Coronary artery (tissue), 2 donors: Measurements from ENCODE around the gene DUSP11.
"Not testable (repeated sequence)": the region's sequence is repeated elsewhere in the genome, so short reads cannot be mapped to it uniquely, and the experiment has no call there.

Experiments used
- DNase-seq: peaks from one replicate; pipeline ENCODE4 v3.0.0-alpha.2; 2017; ENCODE audit warnings: low spot score
- H3K27ac ChIP-seq, 2 donors: fragments of 200-600 bp; sonication (generic); one replicate each; pipeline ENCODE4 v1.5.1; 2016 to 2019
- H3K4me3 ChIP-seq: fragments of 200-600 bp; sonication (generic); 2 replicates; pipeline ENCODE4 v1.5.1; 2016; ENCODE audit warnings: mild to moderate bottlenecking, moderate library complexity
- TF ChIP-seq, protein P1 (sequence below): fragments of 200-600 bp; sonication (generic); IDR thresholded peaks from one replicate; pipeline ENCODE4 v1.5.1; 2019; ENCODE audit warnings: antibody characterized with exemption

Gene DUSP11

DNA sequence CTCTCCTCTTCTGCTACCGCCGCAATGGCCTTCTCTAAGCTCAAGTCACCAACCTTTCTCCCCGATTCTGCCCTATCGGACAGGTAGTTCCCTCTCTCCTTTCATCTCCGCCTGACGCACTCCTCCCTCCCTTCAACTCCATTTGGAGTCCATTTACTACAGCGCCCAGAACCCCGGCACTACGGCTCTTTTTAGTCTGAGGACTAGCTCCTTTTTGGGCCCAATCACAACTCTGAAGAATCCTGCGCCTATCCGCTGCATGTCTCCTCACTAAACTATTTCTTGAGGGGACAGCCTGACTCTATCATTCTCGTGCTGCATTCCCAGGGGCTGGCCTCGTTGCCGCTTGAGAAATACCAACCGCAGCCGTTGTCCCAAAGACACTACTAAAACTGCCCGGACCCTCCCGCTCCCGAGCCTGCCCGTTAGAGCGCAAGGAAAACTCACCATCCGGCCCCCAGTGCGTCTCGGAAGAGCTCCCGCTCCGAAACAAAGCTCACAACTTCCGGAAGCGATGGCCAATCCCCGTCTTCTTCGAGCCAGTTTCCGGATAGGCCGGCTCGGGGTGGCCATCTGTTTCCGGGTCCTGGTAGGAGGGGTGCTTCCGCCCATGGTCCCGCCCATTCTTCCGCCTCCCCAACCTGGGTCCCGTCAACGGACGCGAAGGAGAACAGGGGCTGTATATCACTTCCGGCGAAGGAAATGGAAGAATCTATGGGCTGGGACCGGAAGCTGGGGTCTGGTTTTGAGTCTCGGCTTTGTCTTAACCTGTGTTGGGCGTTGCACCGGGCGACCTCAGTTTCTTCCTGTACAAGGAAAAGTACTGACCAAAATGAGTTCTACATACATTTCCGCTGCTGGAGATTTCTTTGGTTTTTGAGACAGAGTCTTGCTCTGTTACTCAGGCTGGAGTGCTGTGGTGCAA, 42.8 kb downstream of the DUSP11 start, which contains the start of gene TPRKB:
TSS of gene TPRKB (minus strand) at position 491 of the 925 bp plus-strand sequence. CDS start 2,776 bp downstream, outside the sequence.
- TF ChIP-seq, protein P1, sequence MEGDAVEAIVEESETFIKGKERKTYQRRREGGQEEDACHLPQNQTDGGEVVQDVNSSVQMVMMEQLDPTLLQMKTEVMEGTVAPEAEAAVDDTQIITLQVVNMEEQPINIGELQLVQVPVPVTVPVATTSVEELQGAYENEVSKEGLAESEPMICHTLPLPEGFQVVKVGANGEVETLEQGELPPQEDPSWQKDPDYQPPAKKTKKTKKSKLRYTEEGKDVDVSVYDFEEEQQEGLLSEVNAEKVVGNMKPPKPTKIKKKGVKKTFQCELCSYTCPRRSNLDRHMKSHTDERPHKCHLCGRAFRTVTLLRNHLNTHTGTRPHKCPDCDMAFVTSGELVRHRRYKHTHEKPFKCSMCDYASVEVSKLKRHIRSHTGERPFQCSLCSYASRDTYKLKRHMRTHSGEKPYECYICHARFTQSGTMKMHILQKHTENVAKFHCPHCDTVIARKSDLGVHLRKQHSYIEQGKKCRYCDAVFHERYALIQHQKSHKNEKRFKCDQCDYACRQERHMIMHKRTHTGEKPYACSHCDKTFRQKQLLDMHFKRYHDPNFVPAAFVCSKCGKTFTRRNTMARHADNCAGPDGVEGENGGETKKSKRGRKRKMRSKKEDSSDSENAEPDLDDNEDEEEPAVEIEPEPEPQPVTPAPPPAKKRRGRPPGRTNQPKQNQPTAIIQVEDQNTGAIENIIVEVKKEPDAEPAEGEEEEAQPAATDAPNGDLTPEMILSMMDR, result no peak
- peak; percentile 97 for DNase-seq
- peak within 1 kb of the TSS; percentile 43 to 82 for H3K27ac ChIP-seq
- H3K4me3 ChIP-seq, result peak within 1 kb of the TSS; percentile 89

DNA sequence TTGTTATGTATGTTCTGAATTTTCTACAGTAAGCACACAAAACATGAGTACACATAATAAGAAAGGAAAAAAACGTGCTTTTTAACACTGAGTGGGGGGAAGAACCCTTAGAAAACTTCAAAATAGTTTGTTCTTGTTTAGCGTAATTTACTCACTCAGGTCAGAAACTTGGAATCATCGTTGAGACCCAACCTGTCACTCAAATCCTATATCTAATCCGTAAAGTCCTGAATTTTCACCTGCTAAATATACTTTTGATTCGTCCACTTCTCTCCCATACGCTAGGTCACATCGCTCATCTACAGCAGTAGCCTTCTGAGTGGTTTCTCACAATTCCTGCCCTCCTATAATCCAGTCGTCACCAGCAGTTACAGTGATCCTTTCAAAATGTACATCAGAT, 43.5 kb downstream of the DUSP11 start:
- DNase-seq, result no peak
- TF ChIP-seq, protein P1, result no peak

DNA sequence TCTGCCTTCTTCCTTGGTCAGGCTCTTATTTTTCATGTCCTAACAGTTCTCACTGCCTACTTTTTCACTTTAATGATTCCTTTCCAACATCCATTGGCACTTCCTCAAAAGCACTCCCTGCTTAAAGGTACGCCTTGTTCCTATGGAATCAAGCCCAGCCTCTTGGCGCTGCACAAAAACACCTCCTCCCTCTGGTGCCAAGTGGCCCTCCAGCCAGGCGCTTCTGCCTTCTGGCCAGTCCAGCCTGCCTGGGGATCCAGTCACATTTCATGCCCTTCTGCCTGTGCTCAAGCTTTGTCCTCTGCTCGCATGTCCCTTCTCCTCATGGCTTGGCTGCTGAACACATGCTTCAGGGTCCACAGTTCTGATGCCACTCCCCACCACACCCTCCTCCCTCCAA, 49.1 kb downstream of the DUSP11 start:
- no peak overlapping the region for H3K4me3 ChIP-seq
- no peak for DNase-seq
- TF ChIP-seq, protein P1, result no peak
- peak overlapping the region in 1 of 2 donors; percentile 26 for H3K27ac ChIP-seq

More for the DNA sequence above, 43.5 kb downstream of the DUSP11 start:
- Histone ChIP-seq H3K27ac (peak overlapping the region in 1 of 2 donors; percentile 82), H3K4me3 (peak overlapping the region; percentile 89)

DNA sequence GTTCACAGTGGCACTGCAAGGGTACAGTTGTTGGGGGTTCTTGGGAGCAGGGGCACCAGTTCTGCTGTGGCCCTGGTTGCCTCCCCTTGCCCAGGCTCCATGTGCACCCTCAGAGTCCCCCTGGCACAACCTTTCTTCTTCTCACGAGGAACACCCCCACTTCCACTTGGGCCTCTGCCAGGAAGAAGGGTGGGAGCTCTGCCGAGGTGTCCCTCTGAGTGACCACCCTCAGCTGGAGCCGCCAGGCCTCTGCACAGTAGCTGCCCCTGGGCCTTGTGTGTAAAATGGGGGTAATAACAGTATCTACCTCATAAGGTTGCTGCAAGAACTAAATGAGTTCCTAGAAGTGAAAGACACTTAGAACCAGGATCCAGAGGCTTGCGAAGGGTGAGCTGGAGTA, 51.2 kb downstream of the DUSP11 start:
- Histone ChIP-seq H3K4me3 (no peak overlapping the region), H3K27ac (no peak overlapping the region)
- no peak for DNase-seq
- TF ChIP-seq, protein P1, result no peak

DNA sequence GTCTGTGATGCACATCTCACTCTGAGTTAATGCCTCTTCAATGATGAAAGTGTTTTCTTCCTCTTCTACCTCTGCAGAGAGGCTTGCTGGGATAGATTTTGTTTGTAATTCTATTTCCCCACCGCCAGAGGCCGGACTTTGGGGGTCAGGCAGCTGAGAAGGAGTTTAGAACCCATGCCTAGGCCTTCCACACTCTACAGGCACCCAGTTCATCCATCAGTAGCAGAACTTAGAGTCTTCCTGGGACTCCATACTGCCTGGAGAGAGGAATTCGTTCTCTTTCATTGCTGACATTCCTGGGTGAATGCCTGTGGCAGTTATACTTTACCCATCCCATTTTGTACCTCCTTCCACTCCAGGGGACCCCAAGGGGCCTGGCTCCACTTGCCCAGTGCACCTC, 51.9 kb downstream of the DUSP11 start:
- no peak overlapping the region for H3K27ac ChIP-seq
- no peak for DNase-seq
- TF ChIP-seq, protein P1, result no peak
- H3K4me3 ChIP-seq, result no peak overlapping the region

DNA sequence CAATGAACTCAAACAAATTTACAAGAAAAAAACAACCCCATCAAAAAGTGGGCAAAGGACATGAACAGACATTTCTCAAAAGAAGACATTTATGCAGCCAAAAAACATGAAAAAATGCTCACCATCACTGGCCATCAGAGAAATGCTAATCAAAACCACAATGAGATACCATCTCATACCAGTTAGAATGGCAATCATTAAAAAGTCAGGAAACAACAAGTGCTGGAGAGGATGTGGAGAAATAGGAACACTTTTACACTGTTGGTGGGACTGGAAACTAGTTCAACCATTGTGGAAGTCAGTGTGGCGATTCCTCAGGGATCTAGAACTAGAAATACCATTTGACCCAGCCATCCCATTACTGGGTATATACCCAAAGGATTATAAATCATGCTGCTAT, 53.2 kb downstream of the DUSP11 start:
- H3K4me3 ChIP-seq, H3K27ac ChIP-seq, DNase-seq: not testable (repeated sequence)

DNA sequence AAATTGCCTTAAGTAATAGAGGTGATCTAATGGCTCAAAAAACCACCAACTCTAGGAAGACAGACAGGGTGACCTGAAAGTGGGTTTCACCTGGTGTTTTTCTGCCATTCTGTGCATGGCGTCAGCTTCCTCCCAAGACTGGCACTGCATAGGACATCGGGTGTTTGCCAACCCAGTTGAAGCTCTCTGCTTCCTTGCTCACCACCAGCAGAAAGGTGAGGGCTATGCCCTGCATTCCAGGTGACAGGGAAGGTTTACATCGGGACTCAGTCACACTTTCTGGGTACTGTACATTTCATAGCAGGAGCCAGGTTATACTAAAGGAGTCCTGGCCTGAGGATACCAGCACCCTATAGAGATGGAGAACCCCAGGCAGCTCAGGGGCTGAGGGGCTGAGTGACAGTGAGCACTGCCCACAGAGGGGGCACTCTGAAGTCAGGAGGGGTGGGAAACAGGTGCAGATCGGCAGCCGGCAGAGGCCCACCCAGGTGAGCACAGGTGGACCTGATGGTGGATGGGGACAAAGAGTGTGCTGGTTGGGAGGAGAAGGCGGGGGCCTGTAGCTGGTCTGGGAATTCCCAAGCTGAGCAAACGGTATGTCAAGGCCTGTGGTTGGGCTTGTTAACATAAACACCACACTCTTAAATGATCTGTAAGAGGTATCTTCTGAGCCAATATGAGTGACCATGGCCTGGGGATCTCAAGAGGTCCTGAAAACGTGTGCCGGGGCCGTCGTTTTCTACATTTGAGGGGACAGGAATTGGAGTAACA, 60.9 kb downstream of the DUSP11 start:
- DNase-seq, result no peak

More for the DNA sequence above, 60.9 kb downstream of the DUSP11 start:
- TF ChIP-seq, protein P1, result no peak
- Histone ChIP-seq H3K4me3 (no peak overlapping the region), H3K27ac (no peak overlapping the region)
